Heart right ventricle (tissue), 16 donors: ENCODE results near the gene RAF1. TPM values are rescaled to one million over a fixed set of nuclear protein-coding genes. Genes with fewer than 3 reads are reported as not detected.

Experiments
- ATAC-seq, 8 donors: fragments of 200-7000 bp; cut with Tn5 transposase; one replicate each; pipeline ENCODE4 v1.9.1; 2020; ENCODE audit warnings: mild to moderate bottlenecking in 8 of 8, moderate library complexity in 8 of 8, moderate number of reproducible peaks in 1 of 8
- DNase-seq, 2 donors: peaks; one replicate each; pipeline ENCODE4 v3.0.0-alpha.2; 2020
- H3K27ac ChIP-seq, 10 donors: fragments of 200-600 bp; sonication (generic) in 2 of 10; one replicate each; pipeline versions ENCODE4 v1.5.0 to v1.8.0; 2020 to 2022; ENCODE audit warnings: mild to moderate bottlenecking in 3 of 10
- H3K27me3 ChIP-seq, 7 donors: fragments of 200-600 bp; one replicate each; pipeline ENCODE4 v1.8.0; 2021 to 2022; ENCODE audit warnings: mild to moderate bottlenecking in 2 of 7
- H3K36me3 ChIP-seq, 9 donors: fragments of 200-600 bp; sonication (generic) in 1 of 9; one replicate each; pipeline versions ENCODE4 v1.5.0 to v1.8.0; 2020 to 2022; ENCODE audit warnings: mild to moderate bottlenecking in 2 of 9
- H3K4me1 ChIP-seq, 9 donors: fragments of 200-600 bp; sonication (generic) in 1 of 9; one replicate each; pipeline versions ENCODE4 v1.5.0 to v1.8.0; 2020 to 2022; ENCODE audit warnings: mild to moderate bottlenecking in 4 of 9
- H3K4me3 ChIP-seq, 10 donors: fragments of 200-600 bp; sonication (generic) in 2 of 10; one replicate each; pipeline versions ENCODE4 v1.5.0 to v1.8.0; 2020 to 2022; ENCODE audit warnings: mild to moderate bottlenecking in 7 of 10, moderate library complexity in 2 of 10
- H3K9me3 ChIP-seq, 11 donors: fragments of 200-600 bp in 10 of 11; sonication (generic) in 2 of 11; one replicate each; pipeline versions ENCODE4 v1.5.0 to v1.8.0; 2013 to 2022; ENCODE audit warnings: mild to moderate bottlenecking in 2 of 11, control low read depth in 1 of 11, moderate library complexity in 1 of 11
- CTCF ChIP-seq, 9 donors: fragments of 200-600 bp; sonication (generic) in 2 of 9; IDR thresholded peaks; one replicate each; pipeline versions ENCODE4 v1.5.0 to v1.8.0; 2021 to 2022; ENCODE audit warnings: antibody characterized with exemption in 9 of 9, mild to moderate bottlenecking in 5 of 9, moderate library complexity in 1 of 9
- WGBS, 2 donors: extraction: QIAGEN DNeasy Blood & Tissue Kit; methylation state at CpG; one replicate each; pipeline ENCODE4 v1.1.7; 2013; ENCODE audit warnings: inconsistent platforms in 1 of 2; 5-methylcytosine and 5-hydroxymethylcytosine counted together
- intact Hi-C, 10 donors: fragments of 100-400 bp; cut with DNase I; formaldehyde crosslinking; loops; one replicate each; pipeline versions ENCODE4 v1.11.1 to v1.14.2; 2022
- polyA plus RNA-seq, 2 donors: library from polyadenylated mRNA; stranded (reverse); fragments of 200-250 nt; gene quantifications; one replicate each; pipeline ENCODE4 v1.2.3, GENCODE V29; 2013
- total RNA-seq, 10 donors: library from RNA; stranded (reverse); fragmentation: NEBNext Ultra II Directional in 3 of 10; extraction: Animal tissue kit (Norgen Biotek cat#: 25700) in 3 of 10; gene quantifications; one replicate each; pipeline versions ENCODE4 v1.2.1 to v1.2.4, GENCODE V29; 2021 to 2023
- donor health status: Arrhythmogenic right ventricular cardiomyopathy.
- donor health status: ischemic (EF 13 %, LVEDD 7.1; RV severe dilation, severe dysfunction).
- donor health status: healthy with polysubstance abuse.
- donor health status: DM: no; HTN: yes; CAD: no.
- donor health status: DM: no; HTN: no; CAD: no.
- donor health status: ischemic (EF 25% LVEDD 6.9; RV normal size, moderate dysfunction).
- donor health status: ischemic (EF 25% LVEDD 5.7; RV mildly dilated, moderate dysfunction).
- donor health status: healthy.
- donor health status: DM: yes; HTN: yes; CAD: no.
- donor health status: Ischemic cardiomyopathy.
- donor health status: ischemic (EF 35%, LVEDD 5.7; RV mildly dilated, moderate dysfunction).
- donor health status: nonischemic (EF 11% LVEDD 7.7; RV severe dilation, severe dysfunction).
- donor health status: DM: yes; HTN: yes; CAD: no.
- donor health status: PGD.
- donor health status: ischemic (EF 29% LVEDD 5.4; RV normal size, mild dysfunction).
- donor health status: nonischemic (EF 23%, LVEDD 6.1; RV moderate dilation, normal function).

Gene RAF1
- total and polyA plus RNA-seq, 12 donors = 65.4 to 193 (median 123) TPM

GRCh38 chr3:12556690-12557472 is 107.0 kb downstream of the RAF1 start, which contains the start of gene MKRN2:
MKRN2 (plus strand) TSS chr3:12557087; CDS start chr3:12557151, 64 bp downstream.
- intact Hi-C loops = loop anchor here in 4 of 10 donors (2.0 to 10.0 kb wide), 4 partner anchors 105 to 712 kb away; partner anchors contain the start of genes RAF1 (in 3 of the 4) and TAMM41 (in 1 of the 4)
- peaks cover 9 to 64% (median 51%) of the 10 kb centered on the region in 9 donors for H3K4me1 ChIP-seq
- peaks cover 0 to 38% (median 6%) of the 10 kb centered on the region in 7 donors for H3K27me3 ChIP-seq
- H3K9me3 ChIP-seq = no peaks in the 10 kb centered on the region
- peak; percentile 84 to 88 for DNase-seq
- peak in 1 of 9 donors; percentile 14 for TF ChIP-seq CTCF (IDR thresholded peaks at IDR 0.05)
- peak within 1 kb of the TSS; percentile 61 to 99 (median 86) for H3K4me3 ChIP-seq
- peak; percentile 92 to 98 (median 96) for ATAC-seq
- no peaks in the 10 kb centered on the region for H3K36me3 ChIP-seq
- WGBS, 2 donors = 0% methylated on average over 71 to 77 of the region's 77 CpGs
- H3K27ac ChIP-seq = peak within 1 kb of the TSS; percentile 93 to 98 (median 98)

GRCh38 chr3:12556314-12556689 is 107.6 kb downstream of the RAF1 start:
- 2 to 3% methylated on average over 8 of the region's 8 CpGs for WGBS, 2 donors
- intact Hi-C loops = loop anchor here in 4 of 10 donors (2.0 to 10.0 kb wide), 4 partner anchors 106 to 712 kb away; partner anchors contain the start of genes RAF1 (in 3 of the 4) and TAMM41 (in 1 of the 4)
- DNase-seq = no peak
- TF ChIP-seq CTCF (IDR thresholded peaks at IDR 0.05) = no peak
- peak in 7 of 8 donors; percentile 3 to 32 (median 20) for ATAC-seq
- H3K9me3 ChIP-seq = no peaks in the 10 kb centered on the region
- H3K27ac ChIP-seq = peak overlapping the region; percentile 93 to 98 (median 98)
- peak overlapping the region; percentile 19 to 99 (median 86) for H3K4me3 ChIP-seq
- H3K27me3 ChIP-seq = peaks cover 0 to 44% (median 6%) of the 10 kb centered on the region in 7 donors
- no peaks in the 10 kb centered on the region for H3K36me3 ChIP-seq
- peaks cover 9 to 60% (median 46%) of the 10 kb centered on the region in 9 donors for H3K4me1 ChIP-seq

DNA sequence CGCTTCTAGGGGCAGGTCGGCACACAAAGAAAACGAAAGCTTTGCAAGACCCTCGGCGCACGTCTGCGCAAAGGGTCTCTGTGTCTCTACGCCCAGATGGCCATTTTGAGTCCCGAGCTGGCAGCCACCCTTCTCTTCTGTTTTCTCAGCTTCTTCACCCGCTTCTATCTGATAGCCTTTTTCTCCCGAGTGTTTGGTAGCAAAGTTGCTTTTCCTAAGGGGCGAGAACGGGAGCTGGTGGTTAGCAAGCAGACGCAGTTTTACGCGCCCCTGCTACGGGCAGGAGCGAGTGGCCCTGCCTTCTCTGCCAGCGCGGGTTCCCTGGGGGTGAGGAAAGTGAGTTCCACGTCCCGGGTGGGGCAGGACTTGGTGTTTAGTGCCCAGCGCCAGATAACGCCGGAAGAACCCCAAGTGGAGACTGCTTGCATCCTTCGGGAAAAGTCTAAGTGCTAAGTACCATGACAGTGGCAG is 110.0 kb downstream of the RAF1 start:
- Histone ChIP-seq H3K36me3 (no peaks in the 10 kb centered on the region), H3K27me3 (peaks cover 0 to 57% (median 6%) of the 10 kb centered on the region in 7 donors), H3K4me3 (peak overlapping the region; percentile 3 to 60 (median 52)), H3K27ac (peak overlapping the region in 5 of 10 donors; percentile 20 to 53 (median 27)), H3K9me3 (no peaks in the 10 kb centered on the region), H3K4me1 (peaks cover 4 to 36% (median 22%) of the 10 kb centered on the region in 9 donors)
- DNase-seq (peak in 1 of 2 donors; percentile 32), ATAC-seq (no peak)
- intact Hi-C loops = loop anchor here in 1 of 10 donors (10.0 kb wide), 1 partner anchor 709 kb away; the partner anchor contains the start of gene TAMM41
- no peak for TF ChIP-seq CTCF (IDR thresholded peaks at IDR 0.05)
- 4 to 7% methylated on average over 26 of the region's 26 CpGs for WGBS, 2 donors
